SU-DHL-6 (cell line): Measurements from ENCODE around the gene THEM4.

Source experiments
- H2AFZ ChIP-seq: fragments of 200-600 bp; sonication (generic); 2 replicates; pipeline ENCODE4 v1.6.1; 2014; ENCODE audit warnings: low read depth, mild to moderate bottlenecking, moderate library complexity, mixed read lengths, antibody characterized with exemption, low read length; ENCODE audit not compliant: severe bottlenecking
- H3F3A ChIP-seq: fragments of 200-600 bp; shearing (Covaris generic); 2 replicates; pipeline ENCODE4 v1.6.0; 2016; ENCODE audit warnings: antibody characterized with exemption, mild to moderate bottlenecking; ENCODE audit not compliant: insufficient read depth
- H3K27ac ChIP-seq: fragments of 200-600 bp; sonication (generic); 2 replicates; pipeline ENCODE4 v1.5.1; 2016; ENCODE audit warnings: low read depth, mild to moderate bottlenecking, low read length, moderate library complexity, mixed read lengths
- H3K27me3 ChIP-seq: fragments of 200-600 bp; sonication (generic), shearing (Covaris generic); 2 replicates; pipeline ENCODE4 v1.6.0; 2014; ENCODE audit warnings: mild to moderate bottlenecking, low read length
- H3K36me3 ChIP-seq: fragments of 200-600 bp; sonication (generic); 2 replicates; pipeline ENCODE4 v1.6.1; 2014; ENCODE audit warnings: mild to moderate bottlenecking, low read length, mixed read lengths
- H3K4me2 ChIP-seq: fragments of 300-600, 200-600 bp; shearing (Covaris generic), sonication (generic); 2 replicates; pipeline ENCODE4 v1.6.0; 2014; ENCODE audit warnings: low read length, low read depth, mild to moderate bottlenecking; ENCODE audit not compliant: poor library complexity, severe bottlenecking
- H3K4me3 ChIP-seq: fragments of 200-600 bp; sonication (generic); 2 replicates; pipeline ENCODE4 v1.5.1; 2014; ENCODE audit warnings: antibody characterized with exemption, low read length, mild to moderate bottlenecking, mixed read lengths; ENCODE audit not compliant: insufficient read depth, poor library complexity, severe bottlenecking
- H3K79me2 ChIP-seq: fragments of 200-600 bp; sonication (generic); 2 replicates; pipeline ENCODE4 v1.6.1; 2014; ENCODE audit warnings: mild to moderate bottlenecking, low read length, moderate library complexity; ENCODE audit not compliant: insufficient read depth
- H3K9ac ChIP-seq: fragments of 200-600 bp; sonication (generic); 2 replicates; pipeline ENCODE4 v1.7.0; 2014; ENCODE audit warnings: mild to moderate bottlenecking, low read length
- H3K9me2 ChIP-seq: fragments of 200-600 bp; sonication (generic); replicated peaks from 2 replicates; pipeline ENCODE4 v1.6.1; 2014; ENCODE audit warnings: low read length; ENCODE audit not compliant: insufficient read depth
- H3K9me3 ChIP-seq: fragments of 200-600 bp; sonication (generic); 2 replicates; pipeline ENCODE4 v1.6.1; 2014; ENCODE audit warnings: low read length, mixed read lengths; ENCODE audit not compliant: insufficient read depth
- H4K20me1 ChIP-seq: fragments of 200-600 bp; sonication (generic); 2 replicates; pipeline ENCODE4 v1.6.1; 2014; ENCODE audit warnings: low read depth, mild to moderate bottlenecking, antibody characterized with exemption, low read length, moderate library complexity, mixed read lengths
- CTCF ChIP-seq: fragments of 200-600 bp; sonication (generic); IDR thresholded peaks from one replicate; pipeline ENCODE4 v1.5.1; 2017; ENCODE audit warnings: antibody characterized with exemption, mild to moderate bottlenecking, low read length, moderate library complexity; ENCODE audit not compliant: insufficient read depth, poor library complexity, severe bottlenecking
- EZH2phosphoT487 ChIP-seq: fragments of 200-600 bp; sonication (generic), shearing (Covaris generic); conservative IDR thresholded peaks from 2 replicates; pipeline ENCODE4 v1.6.1; 2018; ENCODE audit warnings: mild to moderate bottlenecking, antibody characterized with exemption, low read length, moderate library complexity, mixed read lengths

The THEM4 gene

GRCh38 chr1:151953409-151954094 lies 44.2 kb upstream of the THEM4 start:
- TF ChIP-seq CTCF (no peak), EZH2phosphoT487 (no peak)

GRCh38 chr1:151952811-151953210 lies 43.5 kb upstream of the THEM4 start:
- Histone ChIP-seq H3K4me2 (peak overlapping the region; percentile 50), H3K36me3 (no peaks in the 10 kb centered on the region), H3K9ac (0 out of 2 replicates have a peak overlapping the region, but pooled peaks have one; percentile 9), H3K4me3 (no peak overlapping the region), H3K9me3 (no peaks in the 10 kb centered on the region), H3K79me2 (no peaks in the 10 kb centered on the region), H3K27ac (peak overlapping the region; percentile 77), H3K27me3 (no peaks in the 10 kb centered on the region), H4K20me1 (no peaks in the 10 kb centered on the region), H2AFZ (no peak overlapping the region), H3K9me2 (no peaks in the 10 kb centered on the region), H3F3A (no peaks in the 10 kb centered on the region)
- TF ChIP-seq CTCF (no peak), EZH2phosphoT487 (no peak)

More at GRCh38 chr1:151953409-151954094, 44.2 kb upstream of the THEM4 start:
- H3K4me2 ChIP-seq = peak overlapping the region; percentile 50
- no peaks in the 10 kb centered on the region for H3K79me2 ChIP-seq
- H3K27ac ChIP-seq = peak overlapping the region; percentile 77
- no peaks in the 10 kb centered on the region for H3K9me2 ChIP-seq
- no peaks in the 10 kb centered on the region for H3K9me3 ChIP-seq
- H3K36me3 ChIP-seq = no peaks in the 10 kb centered on the region
- H3F3A ChIP-seq = no peaks in the 10 kb centered on the region
- H3K9ac ChIP-seq = no peak overlapping the region
- no peaks in the 10 kb centered on the region for H3K27me3 ChIP-seq
- no peaks in the 10 kb centered on the region for H4K20me1 ChIP-seq
- H2AFZ ChIP-seq = no peak overlapping the region
- H3K4me3 ChIP-seq = no peak overlapping the region

- Histone ChIP-seq H3K9ac (no peak overlapping the region), H3K79me2 (no peaks in the 10 kb centered on the region), H3K27ac (no peak overlapping the region), H3F3A (no peaks in the 10 kb centered on the region), H4K20me1 (no peaks in the 10 kb centered on the region), H3K9me3 (no peaks in the 10 kb centered on the region), H3K9me2 (no peaks in the 10 kb centered on the region), H3K27me3 (no peaks in the 10 kb centered on the region), H3K4me2 (no peak overlapping the region), H2AFZ (no peak overlapping the region), H3K4me3 (no peak overlapping the region), H3K36me3 (no peaks in the 10 kb centered on the region)
- TF ChIP-seq CTCF = no peak
- TF ChIP-seq EZH2phosphoT487 = no peak
Measured at GRCh38 chr1:151949371-151950193, 40.3 kb upstream of the THEM4 start.
